K562 (cell line): ENCODE results near the gene DTNB. TPM values are rescaled to one million over a fixed set of nuclear protein-coding genes. Genes with fewer than 3 reads are reported as not detected.
A peak's percentile ranks its signal among the peaks of the same experiment; 100 is the strongest.

ENCODE experiments used
- PYGO2 ChIP-seq: fragments of 450-650 bp; IDR thresholded peaks from 2 replicates; pipeline ENCODE4 v1.6.1; 2016; ENCODE audit warnings: mild to moderate bottlenecking, missing genetic modification characterization, moderate library complexity, missing compliant biosample characterization
- SUPT5H ChIP-seq: fragments of 450-650 bp; IDR thresholded peaks from 2 replicates; pipeline ENCODE4 v1.6.1; 2016
- TAL1 ChIP-seq: fragments of 450-650 bp; IDR thresholded peaks from 2 replicates; pipeline ENCODE4 v1.6.1; 2016; ENCODE audit warnings: mild to moderate bottlenecking
- polyA plus RNA-seq, 8 experiments: library from polyadenylated mRNA; depleted of rRNA in 4 of 8; stranded (reverse) in 5 of 8; unstranded in 3 of 8; fragments of >200 nt; fragmentation: Nextera tagmentation in 2 of 8; fragmentation: Illumina TruSeq in 1 of 8; extraction: Ambion mirVana in 2 of 8; extraction: Trizol in 1 of 8; gene quantifications; 2 replicates each; pipeline versions ENCODE4 v1.2.1 to v1.2.3, GENCODE V29; 2011 to 2014; ENCODE audit warnings: inconsistent platforms in 1 of 8, missing spikeins in 1 of 8
- total RNA-seq, 7 experiments: library from RNA; depleted of rRNA in 6 of 7; stranded (reverse); fragments of >200 nt in 6 of 7; fragmentation: Illumina TruSeq in 2 of 7; extraction: Trizol in 2 of 7; gene quantifications; 2 replicates each; pipeline versions ENCODE4 v1.2.1 to v1.2.3, GENCODE V29; 2011 to 2021; ENCODE audit warnings: low replicate concordance in 1 of 7
- TF ChIP-seq, protein P1 (sequence below), 2 experiments: fragments of 450-650 bp; formaldehyde crosslinking in 1 of 2; IDR thresholded peaks; 2 replicates each; pipeline versions ENCODE4 v1.4.0 to v1.6.1; 2014 to 2020; ENCODE audit warnings: mild to moderate bottlenecking in 2 of 2, borderline replicate concordance in 1 of 2, low read depth in 1 of 2

The DTNB gene
- total and polyA plus RNA-seq, 9 of the 15 experiments (the other 6 are each of a cell fraction or from before 2014, with no cell fraction given), result 0.18 to 2.0 (median 0.77) TPM; not detected in 2

DNA sequence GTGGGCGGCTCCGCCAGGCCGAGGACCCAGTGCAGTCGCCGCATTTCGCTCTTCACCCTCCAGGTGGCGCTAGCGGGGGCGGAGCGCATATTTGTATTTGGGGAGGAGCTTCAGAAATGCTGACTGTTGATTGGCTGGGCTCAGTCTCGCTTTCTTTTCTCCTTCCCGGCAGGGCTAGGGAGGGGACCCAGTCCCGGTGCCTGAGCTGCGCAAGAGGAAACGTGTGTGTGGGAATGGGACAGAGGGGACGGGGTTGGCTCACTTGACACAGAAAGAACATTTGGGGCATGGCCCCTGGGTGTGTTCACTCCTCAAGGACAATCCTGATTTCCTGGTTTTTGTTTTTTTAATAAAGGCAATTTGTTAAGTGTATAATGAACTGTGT lies 311.3 kb downstream of the DTNB start (continued):
- TF ChIP-seq, protein P1, sequence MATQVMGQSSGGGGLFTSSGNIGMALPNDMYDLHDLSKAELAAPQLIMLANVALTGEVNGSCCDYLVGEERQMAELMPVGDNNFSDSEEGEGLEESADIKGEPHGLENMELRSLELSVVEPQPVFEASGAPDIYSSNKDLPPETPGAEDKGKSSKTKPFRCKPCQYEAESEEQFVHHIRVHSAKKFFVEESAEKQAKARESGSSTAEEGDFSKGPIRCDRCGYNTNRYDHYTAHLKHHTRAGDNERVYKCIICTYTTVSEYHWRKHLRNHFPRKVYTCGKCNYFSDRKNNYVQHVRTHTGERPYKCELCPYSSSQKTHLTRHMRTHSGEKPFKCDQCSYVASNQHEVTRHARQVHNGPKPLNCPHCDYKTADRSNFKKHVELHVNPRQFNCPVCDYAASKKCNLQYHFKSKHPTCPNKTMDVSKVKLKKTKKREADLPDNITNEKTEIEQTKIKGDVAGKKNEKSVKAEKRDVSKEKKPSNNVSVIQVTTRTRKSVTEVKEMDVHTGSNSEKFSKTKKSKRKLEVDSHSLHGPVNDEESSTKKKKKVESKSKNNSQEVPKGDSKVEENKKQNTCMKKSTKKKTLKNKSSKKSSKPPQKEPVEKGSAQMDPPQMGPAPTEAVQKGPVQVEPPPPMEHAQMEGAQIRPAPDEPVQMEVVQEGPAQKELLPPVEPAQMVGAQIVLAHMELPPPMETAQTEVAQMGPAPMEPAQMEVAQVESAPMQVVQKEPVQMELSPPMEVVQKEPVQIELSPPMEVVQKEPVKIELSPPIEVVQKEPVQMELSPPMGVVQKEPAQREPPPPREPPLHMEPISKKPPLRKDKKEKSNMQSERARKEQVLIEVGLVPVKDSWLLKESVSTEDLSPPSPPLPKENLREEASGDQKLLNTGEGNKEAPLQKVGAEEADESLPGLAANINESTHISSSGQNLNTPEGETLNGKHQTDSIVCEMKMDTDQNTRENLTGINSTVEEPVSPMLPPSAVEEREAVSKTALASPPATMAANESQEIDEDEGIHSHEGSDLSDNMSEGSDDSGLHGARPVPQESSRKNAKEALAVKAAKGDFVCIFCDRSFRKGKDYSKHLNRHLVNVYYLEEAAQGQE (IDR thresholded peaks at IDR 0.05; ENCODE audit: borderline replicate concordance), result no peak; the same call in 1 of the 2 replicates
- TF ChIP-seq, protein P1 (CRISPR knock-in tag; IDR thresholded peaks at IDR 0.05; ENCODE audit: low read depth), result peak; percentile 35; the same call in 1 of the 2 replicates
- TF ChIP-seq TAL1 (no peak), SUPT5H (peak; percentile 58; the same call in 1 of the 2 replicates), PYGO2 (tag) (no peak)
